HCT116 (cell line): ENCODE data around the gene ATXN7L2. TPM values are rescaled to one million over a fixed set of nuclear protein-coding genes. Genes with fewer than 3 reads are reported as not detected.

Experiments used
- ATAC-seq: fragments of 200-7000 bp; cut with Tn5 transposase; 2 replicates; pipeline ENCODE4 v1.9.1; 2020; ENCODE audit warnings: mild to moderate bottlenecking, moderate library complexity
- BruUV-seq: library from RNA; stranded (reverse); fragments of 400-500 nt; replicated peaks from 2 replicates; lab custom pipeline; 2021; lab: Mats Ljungman, UMichigan
- CTCF ChIA-PET: fragments of 300-600 bp; sonication (Branson Sonifier 250); formaldehyde crosslinking; loops from one replicate; lab custom pipeline; 2021; ENCODE audit warnings: antibody characterized with exemption; lab: Charles Lee
- POLR2A ChIA-PET: fragments of 300-600, 350-600 bp; sonication (Branson Sonifier 250); formaldehyde crosslinking; loops from one replicate; lab custom pipeline; 2021; ENCODE audit warnings: antibody characterized with exemption; lab: Charles Lee
- RAD21 ChIA-PET, 2 experiments: fragments of 300-600 bp; sonication (Branson Sonifier 250); formaldehyde crosslinking; loops; one replicate each; lab custom pipeline; 2023; ENCODE audit warnings: low total read pairs in 2 of 2; ENCODE audit not compliant: uncharacterized antibody in 2 of 2, unreplicated experiment in 2 of 2, low non-redundant PET in 1 of 2; lab: Charles Lee
- DNase-seq: peaks from one replicate; pipeline ENCODE4 v3.0.0-alpha.2; 2010; ENCODE audit warnings: low read depth, low spot score
- H2AFZ ChIP-seq: fragments of 200-600 bp; shearing (Covaris generic), sonication (generic); 2 replicates; pipeline ENCODE4 v1.6.1; 2017; ENCODE audit warnings: low read depth, mixed run types, mixed read lengths, antibody characterized with exemption, low read length; ENCODE audit not compliant: poor library complexity, severe bottlenecking
- H3K27ac ChIP-seq: 2 replicates; pipeline ENCODE4 v1.5.1; 2012; ENCODE audit warnings: low read depth, low read length
- H3K27me3 ChIP-seq: fragments of 200-600 bp; sonication (generic); 2 replicates; pipeline ENCODE4 v1.6.1; 2016; ENCODE audit warnings: mixed run types, low read length, mixed read lengths; ENCODE audit not compliant: insufficient read depth
- H3K36me3 ChIP-seq, 2 experiments: fragments of 200-500 bp in 1 of 2; fragments of 200-600 bp in 1 of 2; sonication (Bioruptor generic) in 1 of 2; sonication (generic) in 1 of 2; 2 replicates each; pipeline versions ENCODE4 v1.5.1 to v1.6.1; 2014 to 2016; ENCODE audit warnings: low read length in 2 of 2, inconsistent platforms in 1 of 2, mixed read lengths in 1 of 2, mixed run types in 1 of 2; ENCODE audit not compliant: insufficient read depth in 2 of 2, control insufficient read depth in 1 of 2
- H3K4me1 ChIP-seq, 2 experiments: fragments of 200-600 bp in 1 of 2; sonication (generic) in 1 of 2; 2 replicates each; pipeline versions ENCODE4 v1.5.1 to v1.6.1; 2012 to 2017; ENCODE audit warnings: low read length in 2 of 2, inconsistent platforms in 1 of 2, mild to moderate bottlenecking in 1 of 2, mixed read lengths in 1 of 2, mixed run types in 1 of 2, moderate library complexity in 1 of 2; ENCODE audit not compliant: insufficient read depth in 2 of 2, control insufficient read depth in 1 of 2
- H3K4me2 ChIP-seq: fragments of 200-600 bp; sonication (generic); 2 replicates; pipeline ENCODE4 v1.6.1; 2017; ENCODE audit warnings: mixed run types, low read length, mixed read lengths
- H3K4me3 ChIP-seq, 2 experiments: fragments of 200-600 bp in 1 of 2; sonication (generic) in 1 of 2; replicated peaks in 1 of 2; 2 replicates each; pipeline ENCODE4 v1.5.1; 2011 to 2016; ENCODE audit warnings: low read length in 2 of 2, control low read depth in 1 of 2, low read depth in 1 of 2, mild to moderate bottlenecking in 1 of 2, mixed read lengths in 1 of 2, mixed run types in 1 of 2
- H3K79me2 ChIP-seq: fragments of 200-600 bp; sonication (generic); 2 replicates; pipeline ENCODE4 v1.6.1; 2017; ENCODE audit warnings: mild to moderate bottlenecking, mixed run types, low read length, moderate library complexity, mixed read lengths; ENCODE audit not compliant: insufficient read depth
- H3K9ac ChIP-seq: fragments of 200-600 bp; sonication (generic); 2 replicates; pipeline ENCODE4 v1.6.1; 2016; ENCODE audit warnings: low read length, mixed read lengths
- H3K9me2 ChIP-seq: fragments of 200-600 bp; sonication (generic), shearing (Covaris generic); 2 replicates; pipeline ENCODE4 v1.6.1; 2017; ENCODE audit warnings: mixed run types, mild to moderate bottlenecking, moderate library complexity; ENCODE audit not compliant: insufficient read depth
- H3K9me3 ChIP-seq, 2 experiments: fragments of 200-500 bp in 1 of 2; fragments of 200-600 bp in 1 of 2; sonication (Bioruptor generic) in 1 of 2; sonication (generic) in 1 of 2; 2 replicates each; pipeline ENCODE4 v1.6.1; 2014 to 2017; ENCODE audit warnings: low read length in 2 of 2, mixed read lengths in 2 of 2, inconsistent platforms in 1 of 2, low read depth in 1 of 2, mild to moderate bottlenecking in 1 of 2, mixed run types in 1 of 2, moderate library complexity in 1 of 2; ENCODE audit not compliant: control insufficient read depth in 1 of 2, insufficient read depth in 1 of 2
- H4K20me1 ChIP-seq: fragments of 200-600 bp; sonication (generic), shearing (Covaris generic); 2 replicates; pipeline ENCODE4 v1.6.1; 2017; ENCODE audit warnings: mixed run types, mild to moderate bottlenecking, moderate library complexity; ENCODE audit not compliant: insufficient read depth
- ATF3 ChIP-seq: IDR thresholded peaks from 2 replicates; pipeline ENCODE4 v1.6.1; 2012
- CBX3 ChIP-seq: IDR thresholded peaks from 2 replicates; pipeline ENCODE4 v1.6.1; 2012; ENCODE audit warnings: low read depth
- CEBPB ChIP-seq: IDR thresholded peaks from 2 replicates; pipeline ENCODE4 v1.6.1; 2012; ENCODE audit warnings: low read depth
- EGR1 ChIP-seq: IDR thresholded peaks from 2 replicates; pipeline ENCODE4 v1.6.1; 2012; ENCODE audit warnings: low read depth
- ELF1 ChIP-seq: IDR thresholded peaks from 2 replicates; pipeline ENCODE4 v1.6.1; 2012; ENCODE audit warnings: low read depth, borderline replicate concordance
- FOSL1 ChIP-seq: IDR thresholded peaks from 2 replicates; pipeline ENCODE4 v1.6.1; 2012; ENCODE audit warnings: low read depth
- JUND ChIP-seq: IDR thresholded peaks from 2 replicates; pipeline ENCODE4 v1.6.1; 2012
- POLR2AphosphoS5 ChIP-seq: IDR thresholded peaks from 2 replicates; pipeline ENCODE4 v1.6.1; 2011; ENCODE audit warnings: mild to moderate bottlenecking, low read depth, low read length, moderate library complexity
- SIN3A ChIP-seq: IDR thresholded peaks from 2 replicates; pipeline ENCODE4 v1.6.1; 2012; ENCODE audit warnings: low read depth
- SP1 ChIP-seq: IDR thresholded peaks from 2 replicates; pipeline ENCODE4 v1.6.1; 2012; ENCODE audit warnings: low read depth
- SRF ChIP-seq: IDR thresholded peaks from 2 replicates; pipeline ENCODE4 v1.6.1; 2012; ENCODE audit warnings: low read depth
- YY1 ChIP-seq: IDR thresholded peaks from 2 replicates; pipeline ENCODE4 v1.6.1; 2011; ENCODE audit warnings: low read length, low read depth, moderate library complexity, mild to moderate bottlenecking; ENCODE audit not compliant: insufficient replicate concordance; ENCODE audit errors: extremely low read depth
- ZBTB33 ChIP-seq: IDR thresholded peaks from 2 replicates; pipeline ENCODE4 v1.6.1; 2011; ENCODE audit warnings: mild to moderate bottlenecking, low read length, moderate library complexity; ENCODE audit not compliant: insufficient replicate concordance; ENCODE audit errors: extremely low read depth
- ZFX ChIP-seq: fragments of 450-650 bp; IDR thresholded peaks from 2 replicates; pipeline ENCODE4 v1.6.1; 2017
- ZNF274 ChIP-seq: fragments of 200-500 bp; sonication (Bioruptor generic); IDR thresholded peaks from 2 replicates; pipeline ENCODE4 v1.6.1; 2014; ENCODE audit warnings: mild to moderate bottlenecking, low read depth, low read length, inconsistent platforms
- intact Hi-C: fragments of 100-400 bp; cut with micrococcal nuclease; formaldehyde crosslinking; loops from 2 replicates; pipeline ENCODE4 v1.10.0; 2022
- total RNA-seq: library from RNA; stranded (reverse); gene quantifications from one replicate; pipeline ENCODE4 v1.2.1, GENCODE V29; 2021; ENCODE audit not compliant: unreplicated experiment

The ATXN7L2 gene
- total RNA-seq, 1 experiment from 2014 or later: 7.2 TPM

- no peak for ATAC-seq
- no peaks in the 10 kb centered on the region for H3K9me2 ChIP-seq
- RAD21 ChIA-PET: no interaction called here
- no peaks in the 10 kb centered on the region for H3K27me3 ChIP-seq
- no peak overlapping the region for H3K4me3 ChIP-seq
- BruUV-seq: no TSS peak
- no peak overlapping the region for H2AFZ ChIP-seq
- H3K4me1 ChIP-seq: peaks cover 8 to 21% of the 10 kb centered on the region in 2 experiments; a peak in 3 of 4 replicates
- POLR2A ChIA-PET: no interaction called here
- intact Hi-C loops: no loop called here
- TF ChIP-seq SP1 (no peak), ATF3 (no peak), SRF (no peak), EGR1 (no peak), JUND (no peak), FOSL1 (no peak), SIN3A (no peak), ELF1 (no peak), ZNF274 (no peak), CEBPB (no peak), CBX3 (no peak), POLR2AphosphoS5 (no peak), ZFX (no peak), YY1 (no peak), ZBTB33 (no peak)
- TF ChIP-seq, all 23 proteins: peak for 0
- H3K36me3 ChIP-seq: no peaks in the 10 kb centered on the region
- 0 out of 2 replicates have a peak, but pooled peaks cover 4% of the 10 kb centered on the region for H3K79me2 ChIP-seq
- no peaks in the 10 kb centered on the region for H4K20me1 ChIP-seq
- H3K27ac ChIP-seq: no peak overlapping the region
- H3K4me2 ChIP-seq: no peak overlapping the region
- CTCF ChIA-PET: interaction anchor here (1.9 kb wide), 1 partner anchor 46 kb away, joined by 6 read pairs; no protein-coding TSS in a partner anchor
- H3K9ac ChIP-seq: no peak overlapping the region
- DNase-seq: no peak
- no peaks in the 10 kb centered on the region for H3K9me3 ChIP-seq
Measured at GRCh38 chr1:109487261-109487660, 3.6 kb downstream of the ATXN7L2 start.
